Activated naive CD4-positive, alpha-beta T cell (primary cell): ENCODE data around the gene SHISA7.

Source experiments
- DNase-seq, 4 experiments: peaks; one replicate each; lab custom pipeline; 2025; lab: John Stamatoyannopoulos, UW

The SHISA7 gene

GRCh38 chr19:55482156-55482961 is 39.3 kb upstream of the SHISA7 start:
- no peak for DNase-seq

- no peak for DNase-seq
Measured at GRCh38 chr19:55481794-55482155, 38.7 kb upstream of the SHISA7 start.

- DNase-seq, result no peak
Measured at GRCh38 chr19:55481148-55481793, 38.2 kb upstream of the SHISA7 start.

GRCh38 chr19:55479451-55480230 is 36.5 kb upstream of the SHISA7 start:
- no peak for DNase-seq

- no peak for DNase-seq
Measured at GRCh38 chr19:55479045-55479444, 35.9 kb upstream of the SHISA7 start.

- no peak for DNase-seq
Measured at GRCh38 chr19:55478364-55478763, 35.3 kb upstream of the SHISA7 start.

- no peak for DNase-seq
Measured at GRCh38 chr19:55477905-55478304, 34.8 kb upstream of the SHISA7 start.

- peak; percentile 90 to 97 (median 92) for DNase-seq
Measured at GRCh38 chr19:55476100-55476775, 33.1 kb upstream of the SHISA7 start, which contains the start of gene ZNF628. Gene ZNF628, plus strand, starts transcription at chr19:55476617. Its CDS starts 3,294 bp downstream, at chr19:55479911.

- no peak for DNase-seq
Measured at GRCh38 chr19:55474269-55475265, 31.5 kb upstream of the SHISA7 start.

GRCh38 chr19:55473225-55474012 is 30.3 kb upstream of the SHISA7 start:
- DNase-seq, result no peak

GRCh38 chr19:55472463-55472862 is 29.4 kb upstream of the SHISA7 start:
- no peak for DNase-seq

GRCh38 chr19:55471266-55471665 is 28.2 kb upstream of the SHISA7 start:
- no peak for DNase-seq

GRCh38 chr19:55468054-55468393 is 24.9 kb upstream of the SHISA7 start:
- DNase-seq, result no peak

GRCh38 chr19:55467236-55468053 is 24.3 kb upstream of the SHISA7 start:
- DNase-seq, result peak; percentile 45 to 69 (median 50)

- DNase-seq, result no peak
Measured at GRCh38 chr19:55466241-55466614, 23.1 kb upstream of the SHISA7 start.

GRCh38 chr19:55465460-55466240 is 22.6 kb upstream of the SHISA7 start:
- DNase-seq, result no peak

- no peak for DNase-seq
Measured at GRCh38 chr19:55464662-55465054, 21.6 kb upstream of the SHISA7 start, which contains the start of gene C19orf85. Gene C19orf85, minus strand, starts transcription at chr19:55464751. Its CDS starts 197 bp downstream, at chr19:55464554.

- DNase-seq, result no peak
Measured at GRCh38 chr19:55464039-55464661, 21.1 kb upstream of the SHISA7 start.
